SU-DHL-6 (cell line): Measurements from ENCODE around the gene COL27A1.

ENCODE experiments used
- H2AFZ ChIP-seq: fragments of 200-600 bp; sonication (generic); 2 replicates; pipeline ENCODE4 v1.6.1; 2014; ENCODE audit warnings: low read depth, mild to moderate bottlenecking, moderate library complexity, mixed read lengths, antibody characterized with exemption, low read length; ENCODE audit not compliant: severe bottlenecking
- H3F3A ChIP-seq: fragments of 200-600 bp; shearing (Covaris generic); 2 replicates; pipeline ENCODE4 v1.6.0; 2016; ENCODE audit warnings: antibody characterized with exemption, mild to moderate bottlenecking; ENCODE audit not compliant: insufficient read depth
- H3K27ac ChIP-seq: fragments of 200-600 bp; sonication (generic); 2 replicates; pipeline ENCODE4 v1.5.1; 2016; ENCODE audit warnings: low read depth, mild to moderate bottlenecking, low read length, moderate library complexity, mixed read lengths
- H3K27me3 ChIP-seq: fragments of 200-600 bp; sonication (generic), shearing (Covaris generic); 2 replicates; pipeline ENCODE4 v1.6.0; 2014; ENCODE audit warnings: mild to moderate bottlenecking, low read length
- H3K36me3 ChIP-seq: fragments of 200-600 bp; sonication (generic); 2 replicates; pipeline ENCODE4 v1.6.1; 2014; ENCODE audit warnings: mild to moderate bottlenecking, low read length, mixed read lengths
- H3K4me2 ChIP-seq: fragments of 300-600, 200-600 bp; shearing (Covaris generic), sonication (generic); 2 replicates; pipeline ENCODE4 v1.6.0; 2014; ENCODE audit warnings: low read length, low read depth, mild to moderate bottlenecking; ENCODE audit not compliant: poor library complexity, severe bottlenecking
- H3K4me3 ChIP-seq: fragments of 200-600 bp; sonication (generic); 2 replicates; pipeline ENCODE4 v1.5.1; 2014; ENCODE audit warnings: antibody characterized with exemption, low read length, mild to moderate bottlenecking, mixed read lengths; ENCODE audit not compliant: insufficient read depth, poor library complexity, severe bottlenecking
- H3K79me2 ChIP-seq: fragments of 200-600 bp; sonication (generic); 2 replicates; pipeline ENCODE4 v1.6.1; 2014; ENCODE audit warnings: mild to moderate bottlenecking, low read length, moderate library complexity; ENCODE audit not compliant: insufficient read depth
- H3K9ac ChIP-seq: fragments of 200-600 bp; sonication (generic); 2 replicates; pipeline ENCODE4 v1.7.0; 2014; ENCODE audit warnings: mild to moderate bottlenecking, low read length
- H3K9me2 ChIP-seq: fragments of 200-600 bp; sonication (generic); replicated peaks from 2 replicates; pipeline ENCODE4 v1.6.1; 2014; ENCODE audit warnings: low read length; ENCODE audit not compliant: insufficient read depth
- H3K9me3 ChIP-seq: fragments of 200-600 bp; sonication (generic); 2 replicates; pipeline ENCODE4 v1.6.1; 2014; ENCODE audit warnings: low read length, mixed read lengths; ENCODE audit not compliant: insufficient read depth
- H4K20me1 ChIP-seq: fragments of 200-600 bp; sonication (generic); 2 replicates; pipeline ENCODE4 v1.6.1; 2014; ENCODE audit warnings: low read depth, mild to moderate bottlenecking, antibody characterized with exemption, low read length, moderate library complexity, mixed read lengths
- CTCF ChIP-seq: fragments of 200-600 bp; sonication (generic); IDR thresholded peaks from one replicate; pipeline ENCODE4 v1.5.1; 2017; ENCODE audit warnings: antibody characterized with exemption, mild to moderate bottlenecking, low read length, moderate library complexity; ENCODE audit not compliant: insufficient read depth, poor library complexity, severe bottlenecking
- EZH2phosphoT487 ChIP-seq: fragments of 200-600 bp; sonication (generic), shearing (Covaris generic); conservative IDR thresholded peaks from 2 replicates; pipeline ENCODE4 v1.6.1; 2018; ENCODE audit warnings: mild to moderate bottlenecking, antibody characterized with exemption, low read length, moderate library complexity, mixed read lengths

Gene COL27A1

GRCh38 chr9:114266969-114267368 lies 111.6 kb downstream of the COL27A1 start:
- no peaks in the 10 kb centered on the region for H4K20me1 ChIP-seq
- H3K36me3 ChIP-seq: no peaks in the 10 kb centered on the region
- H3K4me3 ChIP-seq: no peak overlapping the region
- no peaks in the 10 kb centered on the region for H3F3A ChIP-seq
- H3K4me2 ChIP-seq: no peak overlapping the region
- no peaks in the 10 kb centered on the region for H3K9me2 ChIP-seq
- no peak for TF ChIP-seq CTCF
- no peak for TF ChIP-seq EZH2phosphoT487
- no peak overlapping the region for H3K9ac ChIP-seq
- H3K9me3 ChIP-seq: no peaks in the 10 kb centered on the region
- no peaks in the 10 kb centered on the region for H3K27me3 ChIP-seq
- H3K79me2 ChIP-seq: no peaks in the 10 kb centered on the region
- no peak overlapping the region for H3K27ac ChIP-seq
- H2AFZ ChIP-seq: no peak overlapping the region

- H3K27ac ChIP-seq: no peak overlapping the region
- H3K27me3 ChIP-seq: no peaks in the 10 kb centered on the region
- no peaks in the 10 kb centered on the region for H4K20me1 ChIP-seq
- H3K9me2 ChIP-seq: no peaks in the 10 kb centered on the region
- no peaks in the 10 kb centered on the region for H3K9me3 ChIP-seq
- H3F3A ChIP-seq: no peaks in the 10 kb centered on the region
- no peak overlapping the region for H3K4me3 ChIP-seq
- no peak for TF ChIP-seq EZH2phosphoT487
- TF ChIP-seq CTCF: no peak
- no peaks in the 10 kb centered on the region for H3K79me2 ChIP-seq
- H3K36me3 ChIP-seq: no peaks in the 10 kb centered on the region
- no peak overlapping the region for H3K4me2 ChIP-seq
- H3K9ac ChIP-seq: no peak overlapping the region
- no peak overlapping the region for H2AFZ ChIP-seq
Measured at GRCh38 chr9:114269023-114269422, 113.7 kb downstream of the COL27A1 start.

GRCh38 chr9:114270120-114270975 lies 115.0 kb downstream of the COL27A1 start:
- no peak overlapping the region for H3K4me2 ChIP-seq
- no peak overlapping the region for H3K9ac ChIP-seq
- no peaks in the 10 kb centered on the region for H3K36me3 ChIP-seq
- H4K20me1 ChIP-seq: no peaks in the 10 kb centered on the region
- no peaks in the 10 kb centered on the region for H3K27me3 ChIP-seq
- H2AFZ ChIP-seq: no peak overlapping the region
- H3K9me3 ChIP-seq: no peaks in the 10 kb centered on the region
- no peak overlapping the region for H3K27ac ChIP-seq
- H3K79me2 ChIP-seq: no peaks in the 10 kb centered on the region
- TF ChIP-seq CTCF (no peak), EZH2phosphoT487 (no peak)
- H3K4me3 ChIP-seq: no peak overlapping the region
- H3F3A ChIP-seq: no peaks in the 10 kb centered on the region
- H3K9me2 ChIP-seq: no peaks in the 10 kb centered on the region
